HepG2 (cell line): ENCODE measurements around the gene MTR. TPM values are rescaled to one million over a fixed set of nuclear protein-coding genes. Genes with fewer than 3 reads are reported as not detected.

ENCODE experiments used
- ATAC-seq: fragments of 200-7000 bp; cut with Tn5 transposase; 3 replicates; pipeline ENCODE4 v1.9.1; 2020; ENCODE audit warnings: mild to moderate bottlenecking, moderate library complexity
- BruUV-seq: library from RNA; stranded (reverse); fragments of 400-500 nt; replicated peaks from 2 replicates; lab custom pipeline; 2021; lab: Mats Ljungman, UMichigan
- CTCF ChIA-PET: fragments of 300-600 bp; formaldehyde crosslinking; extraction: SDS; loops from one replicate; lab custom pipeline; 2021; ENCODE audit warnings: low total read pairs, inconsistent platforms, low intra/inter-chr PET ratio; lab: Yijun Ruan, JAX
- POLR2A ChIA-PET: fragments of 350-600 bp; sonication (Branson Sonifier 250); formaldehyde crosslinking; loops from one replicate; lab custom pipeline; 2020; ENCODE audit warnings: antibody characterized with exemption, inconsistent platforms; lab: Yijun Ruan, JAX
- DNase-seq: peaks from one replicate; pipeline ENCODE4 v3.0.0-alpha.2; 2015; ENCODE audit warnings: low spot score
- FAIRE-seq: peaks from 3 replicates; lab custom pipeline; 2011; peaks lifted over from hg19 to GRCh38; lab: Jason Lieb, UNC
- H2AFZ ChIP-seq: one replicate; pipeline ENCODE4 v1.6.1; 2011; ENCODE audit warnings: low read length, inconsistent platforms
- H3K27ac ChIP-seq: fragments of 300-600 bp; 3 replicates; pipeline ENCODE4 v1.8.0; 2011; ENCODE audit warnings: mixed run types, mild to moderate bottlenecking, mixed read lengths, low read length, inconsistent platforms; ENCODE audit not compliant: insufficient read depth; ENCODE audit errors: extremely low read length
- H3K27me3 ChIP-seq, 2 experiments: fragments of 200-600 bp in 1 of 2; 2 replicates in 1 of 2; 3 replicates in 1 of 2; pipeline versions ENCODE4 v1.6.0 to v1.8.0; 2011; ENCODE audit warnings: low read length in 2 of 2, mild to moderate bottlenecking in 2 of 2, moderate library complexity in 2 of 2, inconsistent platforms in 1 of 2; ENCODE audit not compliant: insufficient read depth in 2 of 2, control insufficient read depth in 1 of 2
- H3K36me3 ChIP-seq, 2 experiments: fragments of 200-600 bp in 1 of 2; replicated peaks in 1 of 2; 2 replicates in 1 of 2; 3 replicates in 1 of 2; pipeline versions ENCODE4 v1.5.1 to v1.8.0; 2011; ENCODE audit warnings: low read length in 2 of 2, inconsistent platforms in 1 of 2; ENCODE audit not compliant: insufficient read depth in 2 of 2, control insufficient read depth in 1 of 2
- H3K4me1 ChIP-seq: 2 replicates; pipeline ENCODE4 v1.5.1; 2012; ENCODE audit warnings: low read length, inconsistent platforms; ENCODE audit not compliant: insufficient read depth
- H3K4me2 ChIP-seq: 2 replicates; pipeline ENCODE4 v1.6.0; 2011; ENCODE audit warnings: low read depth, low read length, inconsistent platforms
- H3K4me3 ChIP-seq, 3 experiments: fragments of 200-600 bp in 1 of 3; sonication (generic), shearing (Covaris generic) in 1 of 3; replicated peaks in 1 of 3; 2 replicates each; pipeline ENCODE4 v1.5.1; 2011 to 2016; ENCODE audit warnings: low read length in 3 of 3, inconsistent platforms in 2 of 3, low read depth in 2 of 3, mild to moderate bottlenecking in 2 of 3, control low read depth in 1 of 3, mixed read lengths in 1 of 3; ENCODE audit not compliant: insufficient read depth in 1 of 3
- H3K79me2 ChIP-seq: one replicate; pipeline ENCODE4 v1.6.1; 2011; ENCODE audit warnings: low read length, inconsistent platforms; ENCODE audit not compliant: insufficient read depth
- H3K9ac ChIP-seq: 2 replicates; pipeline ENCODE4 v1.6.0; 2011; ENCODE audit warnings: mild to moderate bottlenecking, low read depth, low read length, inconsistent platforms; ENCODE audit not compliant: insufficient read depth
- H3K9me3 ChIP-seq: 2 replicates; pipeline ENCODE4 v1.5.1; 2012; ENCODE audit warnings: mild to moderate bottlenecking, low read length
- H4K20me1 ChIP-seq: 2 replicates; pipeline ENCODE4 v1.6.0; 2011; ENCODE audit warnings: inconsistent platforms, mild to moderate bottlenecking, low read length, moderate library complexity; ENCODE audit not compliant: insufficient read depth
- AKAP8 ChIP-seq: sonication (generic); formaldehyde crosslinking; IDR thresholded peaks from 2 replicates; pipeline ENCODE4 v1.5.1; 2020; ENCODE audit warnings: mild to moderate bottlenecking, missing genetic modification reagents
- FOXP1 ChIP-seq, 2 experiments: fragments of 450-650 bp in 1 of 2; IDR thresholded peaks; 2 replicates each; pipeline ENCODE4 v1.6.1; 2017 to 2018; ENCODE audit warnings: antibody characterized with exemption in 1 of 2
- IKZF1 ChIP-seq: fragments of 450-650 bp; IDR thresholded peaks from 2 replicates; pipeline ENCODE4 v1.7.1; 2016
- ISX ChIP-seq: sonication (generic); formaldehyde crosslinking; conservative IDR thresholded peaks from 2 replicates; pipeline ENCODE4 v1.5.0; 2020; ENCODE audit warnings: missing genetic modification reagents
- KDM4B ChIP-seq: sonication (generic); formaldehyde crosslinking; IDR thresholded peaks from 2 replicates; pipeline ENCODE4 v1.4.0; 2020; ENCODE audit warnings: missing genetic modification reagents
- MED8 ChIP-seq: sonication (generic); formaldehyde crosslinking; IDR thresholded peaks from 2 replicates; pipeline ENCODE4 v1.8.1; 2023; ENCODE audit warnings: mild to moderate bottlenecking, missing genetic modification reagents; ENCODE audit not compliant: insufficient replicate concordance
- NCOR1 ChIP-seq: fragments of 200-600 bp; sonication (generic); IDR thresholded peaks from 2 replicates; pipeline ENCODE4 v1.7.0; 2017; ENCODE audit warnings: antibody characterized with exemption, low read length, borderline replicate concordance
- NFRKB ChIP-seq: fragments of 450-650 bp; IDR thresholded peaks from 2 replicates; pipeline ENCODE4 v1.6.1; 2017
- NR2F6 ChIP-seq, 2 experiments: IDR thresholded peaks; 2 replicates each; pipeline ENCODE4 v1.6.1; 2016; ENCODE audit warnings: antibody characterized with exemption in 1 of 2, mild to moderate bottlenecking in 1 of 2
- REL ChIP-seq: sonication (generic); formaldehyde crosslinking; conservative IDR thresholded peaks from 2 replicates; pipeline ENCODE4 v1.8.0; 2022; ENCODE audit warnings: mild to moderate bottlenecking, missing genetic modification reagents, moderate library complexity
- SATB2 ChIP-seq: sonication (generic); formaldehyde crosslinking; IDR thresholded peaks from 2 replicates; pipeline ENCODE4 v1.5.0; 2020; ENCODE audit warnings: missing genetic modification reagents
- ZNF20 ChIP-seq: sonication (generic); formaldehyde crosslinking; IDR thresholded peaks from 2 replicates; pipeline ENCODE4 v1.4.0; 2020; ENCODE audit warnings: mild to moderate bottlenecking, moderate library complexity, missing genetic modification reagents
- ZNF329 ChIP-seq: sonication (generic); formaldehyde crosslinking; IDR thresholded peaks from 2 replicates; pipeline ENCODE4 v1.9.0; 2021; ENCODE audit warnings: low read depth, mild to moderate bottlenecking, missing genetic modification reagents
- ZNF501 ChIP-seq: sonication (generic); formaldehyde crosslinking; IDR thresholded peaks from 2 replicates; pipeline ENCODE4 v1.5.1; 2020; ENCODE audit warnings: mild to moderate bottlenecking, moderate library complexity, missing genetic modification reagents
- ZNF652 ChIP-seq: IDR thresholded peaks from 2 replicates; pipeline ENCODE4 v1.6.1; 2016; ENCODE audit warnings: low read depth, borderline replicate concordance
- WGBS: methylation state at CpG from one replicate; pipeline ENCODE4 v1.1.6; 2017; ENCODE audit warnings: low lambda C conversion rate; 5-methylcytosine and 5-hydroxymethylcytosine counted together
- in situ Hi-C: cut with HindIII; loops from 2 replicates; pipeline ENCODE4 v1.10.0; 2017; ENCODE audit warnings: low pct_unique_long_range_greater_than_20kb; ENCODE audit not compliant: extremely low pct_ligation_motif_present
- intact Hi-C: fragments of 100-400 bp; cut with micrococcal nuclease; formaldehyde crosslinking; loops from one replicate; pipeline ENCODE4 v1.10.0; 2022; ENCODE audit not compliant: unreplicated experiment
- polyA plus RNA-seq, 8 experiments: library from polyadenylated mRNA; depleted of rRNA in 3 of 8; stranded (reverse) in 7 of 8; unstranded in 1 of 8; fragments of >200 nt; fragmentation: Illumina TruSeq in 4 of 8; extraction: Trizol in 4 of 8; gene quantifications; 2 replicates each; pipeline versions ENCODE4 v1.2.1 to v1.2.3, GENCODE V29; 2011 to 2016; ENCODE audit warnings: low read depth in 4 of 8, missing spikeins in 1 of 8, mixed read lengths in 1 of 8; ENCODE audit not compliant: insufficient read depth in 1 of 8
- total RNA-seq, 5 experiments: library from RNA; depleted of rRNA; stranded (reverse); fragments of >200 nt; fragmentation: Illumina TruSeq; extraction: Trizol; gene quantifications; 2 replicates each; pipeline ENCODE4 v1.2.3, GENCODE V29; 2016; ENCODE audit warnings: low read depth in 1 of 5
- TF ChIP-seq, protein P1 (sequence below): IDR thresholded peaks from 2 replicates; pipeline ENCODE4 v1.6.1; 2016; ENCODE audit warnings: missing compliant biosample characterization, missing genetic modification reagents, borderline replicate concordance
- TF ChIP-seq, protein P2 (sequence below): sonication (generic); formaldehyde crosslinking; IDR thresholded peaks from 2 replicates; pipeline ENCODE4 v1.4.0; 2020; ENCODE audit warnings: missing genetic modification reagents
- TF ChIP-seq, protein P3 (sequence below): sonication (generic); formaldehyde crosslinking; IDR thresholded peaks from 2 replicates; pipeline ENCODE4 v1.8.0; 2022; ENCODE audit warnings: mild to moderate bottlenecking, missing genetic modification reagents; ENCODE audit not compliant: insufficient replicate concordance
- TF ChIP-seq, protein P4 (sequence below): sonication (generic); formaldehyde crosslinking; IDR thresholded peaks from 2 replicates; pipeline ENCODE4 v1.4.0; 2020; ENCODE audit warnings: missing genetic modification reagents

The MTR gene
- total and polyA plus RNA-seq, 2 of the 13 experiments (the other 11 are each of a cell fraction or from before 2014, with no cell fraction given), result 16.3 to 36.1 TPM

DNA sequence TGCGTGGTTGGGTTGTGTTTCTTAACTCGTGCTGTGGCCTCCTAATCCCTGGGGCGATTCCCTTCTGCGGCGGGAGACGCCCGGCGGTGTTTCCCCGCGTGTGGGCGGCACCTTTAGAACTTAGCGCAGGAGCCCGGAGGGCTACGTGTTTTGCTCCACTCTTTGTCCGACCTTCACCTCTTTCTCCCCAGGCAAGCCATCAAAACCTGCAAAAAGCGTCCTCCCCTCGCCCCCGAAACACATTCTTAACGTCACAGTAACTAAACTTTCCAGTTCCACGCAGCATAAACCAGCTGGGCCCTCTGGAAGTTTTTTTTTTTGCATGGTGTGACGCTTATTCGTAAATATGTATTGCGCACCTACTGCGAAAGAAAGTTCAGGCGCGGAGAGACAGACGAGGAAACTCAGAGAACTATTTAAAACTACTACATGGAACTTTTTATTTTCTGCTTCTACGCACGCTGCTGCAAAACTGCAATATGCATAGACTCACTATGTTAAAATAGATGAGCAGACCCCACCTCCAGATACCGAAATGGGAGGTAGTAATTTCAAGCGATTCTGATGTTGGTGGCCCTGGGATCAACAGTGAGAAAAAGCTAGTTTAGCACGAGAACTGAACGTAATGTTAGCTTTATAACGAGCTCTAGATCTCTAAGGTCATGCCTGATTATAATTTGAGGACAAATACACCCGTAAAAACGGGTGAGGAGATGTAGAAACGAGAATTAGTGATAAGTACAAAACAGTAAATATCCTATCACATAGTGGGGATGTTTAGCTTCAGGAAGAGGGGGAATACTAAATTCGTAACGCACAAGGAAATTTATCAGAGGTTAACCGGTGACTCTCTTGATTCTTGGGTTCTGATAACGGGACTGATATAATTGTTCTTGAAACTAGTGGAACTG is 920 bp downstream of the MTR start:
- no peak for FAIRE-seq
- peak; percentile 23 for DNase-seq
- TF ChIP-seq ZNF652 (CRISPR knock-in tag), result no peak
- TF ChIP-seq REL (CRISPR knock-in tag), result 0 out of 2 replicates have a peak, but pooled peaks have one; percentile 21
- peak; percentile 74; the same call in 1 of the 2 replicates for TF ChIP-seq ZNF329 (CRISPR knock-in tag)
- TF ChIP-seq, protein P1, sequence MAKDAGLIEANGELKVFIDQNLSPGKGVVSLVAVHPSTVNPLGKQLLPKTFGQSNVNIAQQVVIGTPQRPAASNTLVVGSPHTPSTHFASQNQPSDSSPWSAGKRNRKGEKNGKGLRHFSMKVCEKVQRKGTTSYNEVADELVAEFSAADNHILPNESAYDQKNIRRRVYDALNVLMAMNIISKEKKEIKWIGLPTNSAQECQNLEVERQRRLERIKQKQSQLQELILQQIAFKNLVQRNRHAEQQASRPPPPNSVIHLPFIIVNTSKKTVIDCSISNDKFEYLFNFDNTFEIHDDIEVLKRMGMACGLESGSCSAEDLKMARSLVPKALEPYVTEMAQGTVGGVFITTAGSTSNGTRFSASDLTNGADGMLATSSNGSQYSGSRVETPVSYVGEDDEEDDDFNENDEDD (CRISPR knock-in tag), result no peak
- no peak for TF ChIP-seq KDM4B
- TF ChIP-seq NFRKB, result no peak
- peak; percentile 9 for TF ChIP-seq MED8
- no peak for TF ChIP-seq ISX (CRISPR knock-in tag)
- no peak for TF ChIP-seq FOXP1 (IDR thresholded peaks at IDR 0.05)
- TF ChIP-seq FOXP1 (CRISPR knock-in tag; IDR thresholded peaks at IDR 0.05), result no peak
- peak; percentile 62; the same call in 1 of the 2 replicates for TF ChIP-seq ZNF20 (CRISPR knock-in tag)
- peak; percentile 57; the same call in 1 of the 2 replicates for TF ChIP-seq ZNF501 (CRISPR knock-in tag)
- TF ChIP-seq AKAP8 (CRISPR knock-in tag), result peak; percentile 68; the same call in 1 of the 2 replicates
- TF ChIP-seq, protein P2, sequence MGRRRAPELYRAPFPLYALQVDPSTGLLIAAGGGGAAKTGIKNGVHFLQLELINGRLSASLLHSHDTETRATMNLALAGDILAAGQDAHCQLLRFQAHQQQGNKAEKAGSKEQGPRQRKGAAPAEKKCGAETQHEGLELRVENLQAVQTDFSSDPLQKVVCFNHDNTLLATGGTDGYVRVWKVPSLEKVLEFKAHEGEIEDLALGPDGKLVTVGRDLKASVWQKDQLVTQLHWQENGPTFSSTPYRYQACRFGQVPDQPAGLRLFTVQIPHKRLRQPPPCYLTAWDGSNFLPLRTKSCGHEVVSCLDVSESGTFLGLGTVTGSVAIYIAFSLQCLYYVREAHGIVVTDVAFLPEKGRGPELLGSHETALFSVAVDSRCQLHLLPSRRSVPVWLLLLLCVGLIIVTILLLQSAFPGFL (CRISPR knock-in tag), result no peak
- TF ChIP-seq, protein P3, sequence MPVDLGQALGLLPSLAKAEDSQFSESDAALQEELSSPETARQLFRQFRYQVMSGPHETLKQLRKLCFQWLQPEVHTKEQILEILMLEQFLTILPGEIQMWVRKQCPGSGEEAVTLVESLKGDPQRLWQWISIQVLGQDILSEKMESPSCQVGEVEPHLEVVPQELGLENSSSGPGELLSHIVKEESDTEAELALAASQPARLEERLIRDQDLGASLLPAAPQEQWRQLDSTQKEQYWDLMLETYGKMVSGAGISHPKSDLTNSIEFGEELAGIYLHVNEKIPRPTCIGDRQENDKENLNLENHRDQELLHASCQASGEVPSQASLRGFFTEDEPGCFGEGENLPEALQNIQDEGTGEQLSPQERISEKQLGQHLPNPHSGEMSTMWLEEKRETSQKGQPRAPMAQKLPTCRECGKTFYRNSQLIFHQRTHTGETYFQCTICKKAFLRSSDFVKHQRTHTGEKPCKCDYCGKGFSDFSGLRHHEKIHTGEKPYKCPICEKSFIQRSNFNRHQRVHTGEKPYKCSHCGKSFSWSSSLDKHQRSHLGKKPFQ (CRISPR knock-in tag), result peak; percentile 53
- TF ChIP-seq NR2F6 (IDR thresholded peaks at IDR 0.05), result no peak
- TF ChIP-seq NR2F6 (CRISPR knock-in tag; IDR thresholded peaks at IDR 0.05), result no peak
- no peak for TF ChIP-seq SATB2 (CRISPR knock-in tag)
- TF ChIP-seq, protein P4, sequence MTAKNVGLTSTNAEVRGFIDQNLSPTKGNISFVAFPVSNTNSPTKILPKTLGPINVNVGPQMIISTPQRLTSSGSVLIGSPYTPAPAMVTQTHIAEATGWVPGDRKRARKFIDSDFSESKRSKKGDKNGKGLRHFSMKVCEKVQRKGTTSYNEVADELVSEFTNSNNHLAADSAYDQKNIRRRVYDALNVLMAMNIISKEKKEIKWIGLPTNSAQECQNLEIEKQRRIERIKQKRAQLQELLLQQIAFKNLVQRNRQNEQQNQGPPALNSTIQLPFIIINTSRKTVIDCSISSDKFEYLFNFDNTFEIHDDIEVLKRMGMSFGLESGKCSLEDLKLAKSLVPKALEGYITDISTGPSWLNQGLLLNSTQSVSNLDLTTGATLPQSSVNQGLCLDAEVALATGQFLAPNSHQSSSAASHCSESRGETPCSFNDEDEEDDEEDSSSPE (CRISPR knock-in tag), result no peak
- no peak for TF ChIP-seq NCOR1
- TF ChIP-seq IKZF1, result no peak

More for the DNA sequence above, 920 bp downstream of the MTR start:
- peak overlapping the region; percentile 84 for H3K9ac ChIP-seq
- peak overlapping the region; percentile 87 for H3K27ac ChIP-seq
- ChIA-PET CTCF (no interaction called here), POLR2A (interaction anchor here (0.9 to 3.8 kb wide), 3 partner anchors 12 to 66 kb away, joined by 3 to 39 read pairs (median 15); no protein-coding TSS in a partner anchor)
- peaks cover 53% of the 10 kb centered on the region for H3K79me2 ChIP-seq
- H3K4me3 ChIP-seq, result peak overlapping the region; percentile 86 to 87 (median 86)
- peak overlapping the region; percentile 98 for H3K4me2 ChIP-seq
- intact Hi-C loops (loop anchor here (1.0 to 2.0 kb wide), 2 partner anchors 49 to 66 kb away; no protein-coding TSS in a partner anchor), in situ Hi-C loops (no loop called here)
- no peaks in the 10 kb centered on the region; a peak in 1 of 5 replicates for H3K36me3 ChIP-seq
- no peaks in the 10 kb centered on the region for H3K27me3 ChIP-seq
- ATAC-seq, result peak; percentile 41
- TSS peak; percentile 61 for BruUV-seq
- H3K4me1 ChIP-seq, result peaks cover 35% of the 10 kb centered on the region
- H4K20me1 ChIP-seq, result no peaks in the 10 kb centered on the region
- 1% methylated on average over 36 of the region's 41 CpGs for WGBS
- no peak overlapping the region for H2AFZ ChIP-seq
- H3K9me3 ChIP-seq, result no peaks in the 10 kb centered on the region
